Dermis microvascular lymphatic vessel endothelial cell (primary cell): ENCODE measurements around the gene COL21A1. TPM values are rescaled to one million over a fixed set of nuclear protein-coding genes. Genes with fewer than 3 reads are reported as not detected.

ENCODE experiments used
- DNase-seq, 2 donors: peaks; one replicate each; pipeline versions ENCODE4 v3.0.0 to v3.0.0-alpha.2; 2010; ENCODE audit warnings: low read depth in 2 of 2
- total RNA-seq: library from RNA; depleted of rRNA; stranded (reverse); fragments of >200 nt; gene quantifications from 2 replicates; pipeline ENCODE4 v1.2.1, GENCODE V29; 2014

COL21A1 gene
- total RNA-seq, 1 donor from 2014 or later: 1.2 TPM

DNA sequence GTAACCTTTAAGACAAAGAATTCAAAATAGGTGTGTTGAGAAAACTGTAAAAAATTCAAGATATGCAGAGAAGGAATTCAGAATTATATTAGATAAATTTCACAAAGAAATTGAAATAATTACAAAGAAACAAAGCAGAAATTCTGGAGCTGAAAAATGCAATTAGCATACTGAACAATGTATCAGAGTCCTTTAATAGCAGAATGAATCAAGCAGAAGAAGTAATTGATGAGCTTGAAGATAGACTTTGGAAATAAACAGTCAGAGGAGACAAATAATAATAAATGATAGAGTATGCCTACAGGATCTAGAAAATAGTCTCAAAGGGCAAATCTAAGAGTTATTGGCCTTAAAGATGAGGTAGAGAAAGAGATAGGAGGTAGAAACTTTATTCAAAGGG is 131.7 kb downstream of the COL21A1 start:
- no peak for DNase-seq

DNA sequence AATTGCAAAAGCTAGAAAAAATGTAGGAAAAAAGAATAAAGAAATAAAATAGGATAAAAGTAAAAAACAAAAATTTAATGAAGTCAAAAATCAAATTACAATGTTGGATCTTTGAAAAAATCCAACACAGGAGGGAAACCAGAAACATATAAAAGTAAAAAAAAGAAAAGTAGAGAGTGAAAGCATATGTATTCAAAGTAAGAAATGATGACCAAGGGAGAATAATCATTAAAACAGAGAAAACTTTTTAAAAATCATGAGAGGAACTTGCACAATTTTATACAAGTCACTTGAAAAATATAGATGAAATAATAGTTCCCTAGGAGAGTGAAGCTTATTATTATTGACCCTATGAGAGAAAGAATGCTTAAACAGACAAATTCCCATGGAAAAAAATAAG is 138.2 kb downstream of the COL21A1 start:
- no peak for DNase-seq

DNA sequence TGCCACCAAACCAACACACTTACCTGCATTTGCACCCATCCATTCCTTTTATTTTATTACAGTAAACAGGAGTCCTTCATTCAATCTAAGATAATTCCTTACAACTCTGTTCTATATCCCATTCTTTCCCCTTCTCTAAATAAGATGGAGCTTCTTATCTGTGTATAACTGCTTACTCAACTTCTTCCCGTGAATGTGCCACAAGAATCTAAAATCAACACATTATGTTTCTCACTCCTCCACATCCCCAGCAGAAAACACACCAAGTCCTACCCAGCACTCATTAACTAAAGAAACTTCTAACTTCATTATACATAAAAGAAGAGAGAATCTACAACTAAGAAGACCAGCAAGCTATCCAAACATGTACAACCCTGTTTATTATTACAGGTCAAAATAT is 141.1 kb downstream of the COL21A1 start:
- DNase-seq: no peak

DNA sequence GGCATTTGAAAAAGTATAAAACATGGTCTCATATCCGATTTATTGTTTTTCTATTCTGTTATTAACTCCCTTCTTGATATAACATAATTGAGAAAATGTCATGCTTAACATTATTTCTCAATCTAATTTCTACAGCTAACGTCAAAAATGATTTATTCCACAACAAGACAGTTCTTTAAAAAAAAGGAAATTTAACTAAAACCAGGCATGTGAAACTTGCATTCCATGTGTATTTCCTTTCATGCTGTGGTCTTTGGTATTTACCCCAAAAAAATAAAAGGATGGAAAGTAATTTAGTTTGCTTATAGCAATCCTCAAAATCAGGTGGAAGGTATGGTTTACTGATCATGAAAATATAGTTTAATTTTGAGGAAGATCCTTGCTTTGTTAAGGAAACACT is 142.8 kb downstream of the COL21A1 start:
- no peak for DNase-seq

DNA sequence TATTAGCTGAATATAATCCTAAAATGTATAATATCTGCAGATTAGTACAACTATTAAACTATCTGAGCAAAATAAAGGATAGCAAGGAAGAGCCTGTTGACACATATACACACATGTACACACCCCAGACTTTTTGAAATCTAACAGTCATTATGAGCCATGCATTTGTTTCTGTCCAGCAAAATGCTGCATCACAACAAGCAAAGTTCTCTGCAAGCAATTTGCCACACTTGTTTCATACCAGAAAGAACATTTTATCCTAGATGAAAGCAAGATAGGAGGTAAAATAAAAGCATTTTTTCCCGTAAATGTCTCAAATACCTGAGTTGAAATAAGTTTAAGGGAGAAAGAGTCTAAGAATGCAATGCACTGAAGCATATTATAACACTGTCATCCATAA is 145.2 kb downstream of the COL21A1 start:
- DNase-seq: no peak

DNA sequence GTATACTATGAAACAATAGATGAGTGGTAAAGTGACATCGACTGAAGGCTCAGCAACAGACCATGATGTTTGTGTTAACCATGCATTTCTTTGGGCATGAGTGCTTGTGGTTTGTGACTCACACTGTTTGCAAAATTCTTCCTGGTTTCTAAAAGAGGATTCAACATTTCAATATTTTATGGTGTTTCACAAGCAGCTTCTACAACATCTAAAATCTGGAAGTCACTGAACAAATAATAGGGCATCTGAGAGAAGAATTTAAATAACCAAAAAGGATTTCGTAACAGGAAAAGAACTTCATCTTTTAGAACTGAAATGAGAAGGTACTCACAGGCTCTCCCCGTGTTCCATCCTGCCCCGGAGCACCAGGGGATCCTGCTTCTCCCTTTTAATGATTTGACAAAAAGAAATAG is 146.2 kb downstream of the COL21A1 start:
- peak in 1 of 2 donors; percentile 17 for DNase-seq

DNA sequence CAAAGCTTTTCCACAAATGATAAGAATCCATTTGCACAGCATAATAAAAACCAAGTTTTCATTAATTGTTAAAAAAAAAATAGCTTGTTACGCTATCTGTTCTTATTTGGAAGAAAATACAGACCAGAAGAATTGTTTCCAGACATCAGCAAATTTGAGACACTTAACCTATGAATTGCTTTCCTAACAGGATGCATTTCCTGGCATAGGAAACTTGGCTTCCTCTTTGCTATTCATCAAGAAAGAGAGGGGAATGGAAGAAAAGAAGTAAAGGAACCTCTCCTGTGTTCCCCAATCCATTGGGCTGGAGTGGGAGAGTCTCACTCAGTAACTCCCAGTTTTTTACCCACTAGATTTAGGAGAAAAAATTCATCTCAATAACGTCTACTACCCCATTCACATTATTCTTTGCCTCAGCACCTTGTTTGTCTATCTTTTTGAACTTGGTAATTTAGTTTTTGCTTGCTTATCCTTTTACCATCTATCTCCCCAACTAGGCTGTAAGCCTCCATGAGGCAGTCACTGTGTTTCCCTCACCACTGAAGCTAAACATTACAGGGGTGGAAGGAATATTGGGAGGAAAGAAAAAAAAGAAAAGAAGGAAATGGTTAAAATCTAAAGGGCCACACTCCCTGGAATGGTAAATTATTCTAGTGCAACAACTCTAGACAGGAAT is 150.3 kb downstream of the COL21A1 start:
- peak in 1 of 2 donors; percentile 35 for DNase-seq

DNA sequence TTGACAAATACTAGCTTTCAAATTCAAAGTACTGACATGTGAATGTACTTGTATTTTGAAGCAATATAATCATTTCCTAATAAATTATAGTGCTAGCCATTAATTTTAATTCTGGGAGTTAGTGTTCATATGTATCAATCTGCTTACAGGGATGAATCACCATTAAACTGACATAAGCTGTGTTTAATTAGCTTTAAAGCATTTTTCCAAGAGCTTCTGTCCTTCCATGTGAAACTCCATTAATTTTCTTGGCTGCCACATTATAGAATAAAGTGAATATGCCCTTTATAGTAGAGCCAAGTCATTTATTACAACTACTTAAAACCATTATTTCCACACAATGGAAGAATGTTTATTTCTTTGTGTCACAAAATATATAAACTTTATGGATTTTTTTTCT is 150.8 kb downstream of the COL21A1 start:
- DNase-seq: no peak

DNA sequence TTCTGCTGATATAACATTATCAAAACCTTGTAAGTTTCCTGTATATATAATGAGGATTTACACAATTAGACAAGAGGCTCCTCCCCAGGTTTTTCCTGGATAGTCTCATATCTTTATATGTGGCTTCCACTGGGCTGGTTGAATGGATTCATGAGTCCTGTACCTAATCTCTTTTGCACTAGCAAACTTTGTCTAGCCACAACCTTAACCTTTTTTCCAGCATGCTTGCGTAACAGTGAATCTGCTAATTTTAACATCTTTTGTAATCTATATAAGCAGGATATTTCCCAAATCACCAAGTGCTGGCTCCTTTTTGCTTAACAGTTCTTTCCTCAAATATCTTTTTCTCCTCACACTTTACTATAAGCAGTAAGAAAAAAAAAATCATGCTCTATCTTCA is 153.6 kb downstream of the COL21A1 start:
- no peak for DNase-seq

DNA sequence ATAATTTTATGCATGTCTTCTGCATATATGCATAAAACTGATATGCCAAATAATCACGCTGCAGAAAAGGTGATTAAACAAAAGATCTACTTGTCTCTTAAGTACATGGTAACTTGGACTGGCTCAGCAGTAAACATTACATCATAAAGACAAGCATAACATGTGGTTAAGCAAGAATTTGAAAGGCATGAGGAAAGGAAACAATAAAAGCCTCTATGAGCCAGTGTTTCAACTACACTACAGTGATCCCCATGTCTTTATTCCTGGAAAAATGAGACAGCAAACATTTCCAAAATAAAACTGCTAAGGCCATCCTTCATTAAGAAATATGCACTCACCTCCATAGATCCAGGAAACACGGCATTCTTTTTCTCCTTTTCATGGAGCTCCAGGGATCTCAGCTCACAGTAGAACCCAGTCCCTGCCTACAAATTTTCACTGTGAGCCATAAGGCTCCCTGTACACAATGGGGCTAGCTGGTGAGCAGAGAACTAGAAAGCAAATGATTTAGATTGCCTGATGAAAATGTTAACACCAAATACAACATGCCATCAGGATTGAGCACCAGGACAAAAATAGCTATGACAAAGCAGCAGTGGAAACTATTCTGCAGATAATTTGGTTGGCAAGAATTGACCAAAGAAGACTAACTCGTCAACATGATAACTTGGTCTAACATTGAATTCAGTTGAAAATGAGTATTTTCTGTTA is 156.1 kb downstream of the COL21A1 start:
- DNase-seq: peak; percentile 30 to 61

DNA sequence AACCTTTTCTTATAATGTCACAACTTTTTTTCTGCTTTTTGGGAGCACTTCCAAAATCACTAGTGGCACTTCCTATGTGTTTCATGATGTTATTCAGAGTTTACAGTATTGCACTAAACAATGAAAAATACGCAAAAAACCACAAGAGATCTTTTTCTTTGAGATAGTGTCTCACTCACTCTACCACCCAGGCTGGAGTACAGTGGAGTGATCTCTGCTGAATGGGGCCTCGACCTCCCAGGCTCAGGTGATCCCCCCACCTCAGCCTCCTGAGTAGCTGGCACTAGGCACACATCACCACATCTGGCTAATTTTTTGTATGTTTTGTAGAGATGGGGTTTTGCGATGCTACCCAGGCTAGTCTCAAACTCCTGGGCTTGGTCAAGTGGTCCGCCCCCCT is 158.7 kb downstream of the COL21A1 start:
- no peak for DNase-seq

DNA sequence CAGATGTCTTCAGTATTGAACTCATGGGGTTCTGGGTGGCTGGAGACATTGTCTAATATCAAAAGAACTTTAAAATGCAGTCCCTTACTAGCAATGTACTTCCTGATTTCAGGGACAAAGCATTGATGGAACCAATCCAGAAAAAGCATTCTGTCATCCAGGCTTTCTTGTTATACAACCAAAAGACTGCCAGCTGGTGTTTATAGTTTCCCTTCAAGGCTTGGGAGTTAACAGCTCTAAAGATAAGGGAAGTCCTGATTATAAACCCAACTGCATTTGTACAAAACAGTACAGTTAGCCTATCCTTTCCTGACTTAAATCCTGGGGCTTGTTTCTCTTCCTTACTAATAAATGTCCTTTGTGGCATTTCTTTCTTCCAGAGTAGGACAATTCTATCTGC is 160.0 kb downstream of the COL21A1 start:
- peak in 1 of 2 donors; percentile 87 for DNase-seq

DNA sequence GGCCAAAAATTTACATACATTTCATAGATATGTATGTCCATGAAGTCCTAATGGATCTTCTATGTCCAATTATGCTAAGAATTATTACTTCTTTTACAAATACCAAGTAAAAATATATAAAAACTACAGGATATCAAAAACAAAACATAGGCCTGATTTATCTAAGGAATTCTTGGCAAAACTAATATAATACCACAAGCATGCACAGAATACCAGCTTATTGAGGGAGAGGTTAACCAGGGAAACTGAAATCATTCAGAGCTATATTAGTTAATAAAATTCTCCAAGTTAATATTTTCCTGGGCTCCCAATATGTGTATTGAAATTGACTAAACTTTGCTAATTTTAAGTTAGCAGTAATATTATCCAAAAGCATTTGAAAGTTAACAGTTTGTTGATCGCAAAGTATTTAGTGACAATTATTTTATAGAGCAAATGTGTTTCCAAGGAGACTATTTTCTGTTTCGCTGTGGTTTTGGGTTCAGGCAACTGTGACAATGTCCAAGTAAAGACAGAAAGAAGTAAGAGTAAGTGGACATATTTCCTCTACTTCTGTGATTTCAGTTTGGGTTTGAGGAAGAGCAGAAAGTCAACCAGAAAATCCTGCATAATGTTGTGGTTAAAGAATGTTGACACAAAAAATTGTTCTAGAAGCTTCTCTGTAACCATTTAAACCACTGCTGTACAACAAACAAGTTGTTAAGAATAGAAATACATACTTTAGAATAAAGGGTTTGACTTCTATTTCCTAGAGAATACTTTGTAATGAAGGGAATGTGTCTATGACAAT is 167.4 kb downstream of the COL21A1 start:
- no peak for DNase-seq

DNA sequence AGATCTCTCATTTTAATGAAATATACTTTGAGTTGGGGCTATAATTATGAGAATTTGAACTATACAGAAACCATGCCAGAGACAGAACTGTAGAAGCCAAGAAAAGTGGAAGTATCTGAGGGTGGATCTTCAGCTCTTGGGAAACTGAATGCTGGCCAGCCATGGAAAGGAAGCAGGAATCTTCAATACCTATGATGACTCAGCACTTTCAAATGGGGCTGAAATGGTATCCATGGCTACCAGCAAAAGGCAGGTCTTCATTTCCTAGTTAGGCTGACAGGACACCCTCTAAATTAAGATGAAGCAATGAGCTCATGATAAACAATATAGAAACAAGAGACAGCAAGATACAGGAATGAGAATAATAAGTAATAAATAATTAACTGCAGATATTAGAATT is 171.3 kb downstream of the COL21A1 start:
- DNase-seq: no peak

DNA sequence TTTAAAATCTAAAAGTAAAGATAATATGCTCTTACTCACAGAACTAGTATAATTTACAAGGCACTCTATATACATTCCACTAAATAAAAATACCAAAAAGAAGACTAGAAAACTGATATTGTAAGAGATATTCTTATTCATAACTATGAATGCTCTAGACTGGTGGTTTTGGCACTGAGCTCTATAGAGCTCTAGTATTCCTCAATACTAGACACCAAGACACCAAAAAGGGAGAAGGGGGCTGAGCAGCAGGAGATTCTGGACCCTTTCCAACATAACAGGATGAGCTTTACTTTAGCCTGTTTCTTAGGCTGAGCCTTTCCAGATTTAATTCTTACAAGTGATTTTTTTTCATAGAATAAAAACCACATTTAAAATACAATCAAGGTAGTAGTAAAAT is 173.6 kb downstream of the COL21A1 start:
- no peak for DNase-seq

DNA sequence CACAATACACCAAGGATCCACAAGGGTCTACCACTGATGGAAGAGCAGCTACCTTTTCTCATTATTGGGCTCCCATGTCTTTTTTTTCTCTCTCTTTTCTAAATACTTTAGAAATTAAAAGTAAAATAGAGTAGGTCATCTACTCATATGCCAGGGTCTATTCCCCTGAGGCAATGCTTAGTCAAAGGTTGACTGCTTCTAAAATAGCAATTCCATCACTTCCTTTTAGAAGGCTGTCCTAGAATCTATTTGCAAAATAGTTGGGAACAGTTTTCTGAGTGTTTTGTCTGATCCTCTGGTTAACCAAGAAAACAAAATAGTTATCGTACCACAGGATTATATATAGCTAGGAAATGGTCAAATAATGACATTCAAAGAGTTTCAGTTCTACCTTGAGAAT is 174.1 kb downstream of the COL21A1 start:
- peak in 1 of 2 donors; percentile 27 for DNase-seq

DNA sequence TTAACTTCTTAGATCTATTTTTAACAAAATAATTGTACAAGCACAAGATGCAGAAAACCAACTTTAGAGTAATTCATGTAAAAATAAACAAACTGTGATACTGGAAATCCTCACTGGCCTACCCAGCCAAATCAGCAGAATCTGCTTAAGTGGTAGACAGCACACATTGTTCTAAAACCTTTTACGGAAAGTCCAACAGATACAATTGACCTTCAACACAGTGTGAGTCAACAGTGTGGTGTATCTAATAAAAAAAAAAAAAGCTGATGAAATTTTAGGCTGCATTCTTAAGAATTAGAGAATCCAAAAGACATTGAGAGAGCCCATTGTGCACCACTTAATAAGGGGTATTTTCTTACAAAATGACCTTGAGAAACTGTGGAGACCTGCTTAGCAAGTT is 174.5 kb downstream of the COL21A1 start:
- peak in 1 of 2 donors; percentile 40 for DNase-seq

DNA sequence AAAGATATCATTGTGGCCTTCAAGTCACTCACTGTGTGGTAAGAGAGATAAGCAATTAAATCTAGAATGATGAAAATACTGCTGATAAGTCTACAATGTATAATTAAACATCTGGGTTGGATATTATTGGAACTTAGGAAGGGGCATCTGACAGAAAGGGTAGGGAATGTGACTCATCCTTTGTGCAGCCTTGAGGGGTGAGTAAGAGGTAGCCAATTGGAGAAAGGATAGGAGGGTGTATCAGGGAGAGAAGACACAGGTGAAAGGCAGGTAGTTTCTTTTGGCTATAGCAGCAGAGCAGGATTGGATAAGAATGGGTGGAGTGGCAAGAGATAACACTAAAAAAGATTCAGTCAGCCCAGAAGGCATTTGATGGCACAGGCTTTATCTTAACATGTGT is 182.0 kb downstream of the COL21A1 start:
- no peak for DNase-seq

DNA sequence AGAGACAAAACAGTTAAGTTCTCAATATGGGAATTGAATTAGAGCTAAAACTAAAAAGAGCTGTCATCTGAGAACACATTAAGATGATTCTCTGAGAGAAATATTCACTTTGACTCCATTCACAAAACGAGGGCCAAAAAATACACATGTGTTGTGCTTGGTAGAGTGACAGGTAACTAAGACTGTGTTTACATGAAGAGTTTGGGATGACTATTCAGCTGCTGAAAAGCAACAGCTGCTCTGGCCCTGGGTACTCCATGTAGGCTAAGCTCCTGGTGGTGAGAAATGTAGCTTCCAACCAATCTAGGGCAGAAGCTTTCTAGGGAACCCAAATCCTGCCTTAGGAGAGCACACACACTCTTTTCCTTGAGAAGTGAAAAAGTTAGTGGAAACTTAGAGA is 184.5 kb downstream of the COL21A1 start:
- DNase-seq: no peak

DNA sequence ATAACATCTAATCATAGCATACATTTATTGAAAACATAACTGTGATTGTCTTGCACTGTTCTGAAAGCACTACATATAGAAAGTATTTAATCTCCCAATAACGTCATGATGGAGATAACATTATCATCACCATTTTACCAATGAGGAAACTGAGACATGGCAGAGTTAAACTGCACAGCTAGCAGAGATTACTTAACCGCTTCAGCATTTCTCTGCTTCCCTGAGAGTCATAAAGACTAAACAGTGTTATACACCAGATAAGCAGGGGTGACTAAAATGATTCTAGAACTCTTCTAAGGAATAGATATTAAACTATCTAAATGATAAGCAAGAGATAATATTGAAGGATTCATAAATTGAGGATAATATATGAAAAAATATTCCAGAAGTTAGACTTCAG is 188.7 kb downstream of the COL21A1 start:
- DNase-seq: no peak

DNA sequence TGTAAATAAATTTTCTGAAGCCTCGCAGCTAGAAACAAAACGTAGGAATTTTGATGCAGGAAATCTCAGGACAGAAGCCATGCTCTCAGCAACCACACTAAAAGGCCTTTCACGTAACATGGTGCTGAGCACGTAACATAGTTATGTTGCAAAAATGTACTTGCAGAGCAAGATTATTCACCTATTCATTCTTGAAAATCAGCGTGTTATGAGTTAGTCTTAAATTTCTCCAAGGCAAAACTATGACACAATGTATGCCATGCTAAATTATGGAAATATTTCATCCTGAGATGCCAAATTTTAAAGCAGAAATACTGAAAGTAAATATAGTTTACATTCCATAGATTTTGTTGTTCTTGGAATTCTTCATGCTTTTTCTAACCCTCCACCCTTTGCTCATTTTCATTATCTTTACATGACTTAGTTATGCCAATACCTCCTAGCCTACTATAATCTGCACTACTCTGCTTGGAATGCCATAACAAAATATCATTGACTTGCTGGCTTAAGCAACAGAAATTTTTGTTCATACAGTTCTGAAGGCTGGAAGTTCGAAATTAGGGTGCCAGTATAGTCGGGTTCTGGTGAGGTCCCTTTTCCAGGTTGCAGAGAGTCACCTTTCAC is 192.2 kb downstream of the COL21A1 start:
- no peak for DNase-seq

DNA sequence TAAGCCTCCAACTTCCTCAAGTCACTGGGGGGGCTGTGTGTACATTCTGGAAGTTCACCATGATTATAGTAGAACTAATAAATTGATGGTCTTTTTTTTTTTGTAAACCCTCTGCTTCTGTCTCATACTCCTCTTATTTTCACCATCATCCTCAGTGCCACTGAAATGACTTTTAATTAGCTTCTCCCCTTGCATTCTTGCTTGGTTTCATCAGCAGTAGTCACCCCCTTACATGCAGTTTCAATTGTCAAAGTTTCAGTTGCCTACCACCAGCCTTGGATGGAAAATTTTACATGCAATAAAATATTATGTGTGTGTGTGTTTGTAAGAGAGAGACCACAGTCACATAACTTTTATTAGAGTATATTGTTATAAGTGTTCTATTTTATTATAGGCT is 196.2 kb downstream of the COL21A1 start:
- DNase-seq: no peak
